PC-9 (cell line): ENCODE results near the gene NLGN4X. TPM values are rescaled to one million over a fixed set of nuclear protein-coding genes. Genes with fewer than 3 reads are reported as not detected.
A peak's percentile ranks its signal among the peaks of the same experiment; 100 is the strongest.
"Not testable (repeated sequence)": the region's sequence is repeated elsewhere in the genome, so short reads cannot be mapped to it uniquely, and the experiment has no call there.

Source experiments
- BruUV-seq: library from RNA; stranded (reverse); fragments of 400-500 nt; replicated peaks from 2 replicates; lab custom pipeline; 2021; lab: Mats Ljungman, UMichigan
- CTCF ChIA-PET: fragments of 300-600 bp; sonication (Branson Sonifier 250); formaldehyde crosslinking; loops from one replicate; lab custom pipeline; 2022; ENCODE audit warnings: antibody characterized with exemption; lab: Charles Lee
- POLR2A ChIA-PET: fragments of 300-600 bp; sonication (Branson Sonifier 250); formaldehyde crosslinking; loops from one replicate; lab custom pipeline; 2022; ENCODE audit warnings: antibody characterized with exemption; ENCODE audit not compliant: unreplicated experiment; lab: Charles Lee
- DNase-seq, 2 experiments: peaks; one replicate each; pipeline versions ENCODE4 v3.0.0 to v3.0.0-alpha.2; 2015 to 2022; ENCODE audit warnings: mixed read lengths in 1 of 2
- H2AFZ ChIP-seq: fragments of 200-600 bp; sonication (generic); 2 replicates; pipeline ENCODE4 v1.8.1; 2017; ENCODE audit warnings: antibody characterized with exemption
- H3F3A ChIP-seq: fragments of 200-600 bp; sonication (generic); 2 replicates; pipeline ENCODE4 v1.8.1; 2017; ENCODE audit warnings: antibody characterized with exemption, mild to moderate bottlenecking, low read depth; ENCODE audit not compliant: insufficient read depth
- H3K27ac ChIP-seq: fragments of 200-600 bp; sonication (generic); 2 replicates; pipeline ENCODE4 v1.6.1; 2016; ENCODE audit warnings: mixed run types
- H3K27me3 ChIP-seq: fragments of 200-600 bp; sonication (generic); 2 replicates; pipeline ENCODE4 v1.6.1; 2016; ENCODE audit warnings: low read depth, mixed run types; ENCODE audit not compliant: insufficient read depth
- H3K36me3 ChIP-seq: fragments of 200-600 bp; sonication (generic); 2 replicates; pipeline ENCODE4 v1.6.1; 2016; ENCODE audit warnings: low read depth, mixed run types
- H3K4me1 ChIP-seq: fragments of 200-600 bp; sonication (generic); replicated peaks from 2 replicates; pipeline ENCODE4 v1.6.1; 2016; ENCODE audit warnings: mixed run types; ENCODE audit not compliant: insufficient read depth
- H3K4me2 ChIP-seq: fragments of 200-600 bp; sonication (generic); 2 replicates; pipeline ENCODE4 v1.6.1; 2017; ENCODE audit warnings: mixed run types
- H3K4me3 ChIP-seq: fragments of 200-600 bp; sonication (generic); 2 replicates; pipeline ENCODE4 v1.6.1; 2016; ENCODE audit warnings: mixed run types
- H3K79me2 ChIP-seq: fragments of 200-600 bp; sonication (generic); 2 replicates; pipeline ENCODE4 v1.6.1; 2017; ENCODE audit warnings: low read depth, mixed run types
- H3K9me2 ChIP-seq: fragments of 200-600 bp; sonication (generic); 2 replicates; pipeline ENCODE4 v1.8.1; 2017; ENCODE audit warnings: mild to moderate bottlenecking; ENCODE audit not compliant: insufficient read depth
- H3K9me3 ChIP-seq: fragments of 200-600 bp; sonication (generic); 2 replicates; pipeline ENCODE4 v1.8.1; 2016; ENCODE audit warnings: low read depth; ENCODE audit not compliant: insufficient read depth
- H4K20me1 ChIP-seq: fragments of 200-600 bp; sonication (generic); 2 replicates; pipeline ENCODE4 v1.8.1; 2017; ENCODE audit not compliant: insufficient read depth
- EZH2 ChIP-seq: fragments of 200-600 bp; sonication (generic); IDR thresholded peaks from 2 replicates; pipeline ENCODE4 v1.8.0; 2017; ENCODE audit warnings: antibody characterized with exemption, low read depth
- intact Hi-C: fragments of 100-400 bp; cut with micrococcal nuclease; formaldehyde crosslinking; loops from one replicate; pipeline ENCODE4 v1.10.0; 2022; ENCODE audit not compliant: unreplicated experiment
- total RNA-seq: library from RNA; stranded (reverse); gene quantifications from 2 replicates; pipeline ENCODE4 v1.2.3, GENCODE V29; 2021
- TF ChIP-seq, protein P1 (sequence below): fragments of 200-600 bp; sonication (generic); conservative IDR thresholded peaks from 2 replicates; pipeline ENCODE4 v1.6.1; 2017; ENCODE audit warnings: mixed run types, antibody characterized with exemption, mild to moderate bottlenecking, moderate library complexity

Gene NLGN4X
- total RNA-seq, 1 experiment from 2014 or later = 0.31 TPM

GRCh38 chrX:5916945-5917344 lies 311.7 kb downstream of the NLGN4X start:
- no TSS peak for BruUV-seq
- no peak for TF ChIP-seq EZH2
- TF ChIP-seq, protein P1, sequence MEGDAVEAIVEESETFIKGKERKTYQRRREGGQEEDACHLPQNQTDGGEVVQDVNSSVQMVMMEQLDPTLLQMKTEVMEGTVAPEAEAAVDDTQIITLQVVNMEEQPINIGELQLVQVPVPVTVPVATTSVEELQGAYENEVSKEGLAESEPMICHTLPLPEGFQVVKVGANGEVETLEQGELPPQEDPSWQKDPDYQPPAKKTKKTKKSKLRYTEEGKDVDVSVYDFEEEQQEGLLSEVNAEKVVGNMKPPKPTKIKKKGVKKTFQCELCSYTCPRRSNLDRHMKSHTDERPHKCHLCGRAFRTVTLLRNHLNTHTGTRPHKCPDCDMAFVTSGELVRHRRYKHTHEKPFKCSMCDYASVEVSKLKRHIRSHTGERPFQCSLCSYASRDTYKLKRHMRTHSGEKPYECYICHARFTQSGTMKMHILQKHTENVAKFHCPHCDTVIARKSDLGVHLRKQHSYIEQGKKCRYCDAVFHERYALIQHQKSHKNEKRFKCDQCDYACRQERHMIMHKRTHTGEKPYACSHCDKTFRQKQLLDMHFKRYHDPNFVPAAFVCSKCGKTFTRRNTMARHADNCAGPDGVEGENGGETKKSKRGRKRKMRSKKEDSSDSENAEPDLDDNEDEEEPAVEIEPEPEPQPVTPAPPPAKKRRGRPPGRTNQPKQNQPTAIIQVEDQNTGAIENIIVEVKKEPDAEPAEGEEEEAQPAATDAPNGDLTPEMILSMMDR = no peak; the same call in 1 of the 2 replicates
- H4K20me1 ChIP-seq = no peaks in the 10 kb centered on the region
- no peaks in the 10 kb centered on the region for H3K79me2 ChIP-seq
- H3F3A ChIP-seq = no peaks in the 10 kb centered on the region
- no peaks in the 10 kb centered on the region for H3K9me3 ChIP-seq
- no peak overlapping the region for H3K4me3 ChIP-seq
- no peaks in the 10 kb centered on the region for H3K4me1 ChIP-seq
- ChIA-PET POLR2A (no interaction called here), CTCF (no interaction called here)
- no peak overlapping the region for H3K27ac ChIP-seq
- DNase-seq = no peak
- H3K4me2 ChIP-seq = no peak overlapping the region
- intact Hi-C loops = no loop called here
- H3K36me3 ChIP-seq = no peaks in the 10 kb centered on the region
- H2AFZ ChIP-seq = no peak overlapping the region
- no peaks in the 10 kb centered on the region for H3K27me3 ChIP-seq
- H3K9me2 ChIP-seq = no peaks in the 10 kb centered on the region; the same call in 1 of the 2 replicates

DNA sequence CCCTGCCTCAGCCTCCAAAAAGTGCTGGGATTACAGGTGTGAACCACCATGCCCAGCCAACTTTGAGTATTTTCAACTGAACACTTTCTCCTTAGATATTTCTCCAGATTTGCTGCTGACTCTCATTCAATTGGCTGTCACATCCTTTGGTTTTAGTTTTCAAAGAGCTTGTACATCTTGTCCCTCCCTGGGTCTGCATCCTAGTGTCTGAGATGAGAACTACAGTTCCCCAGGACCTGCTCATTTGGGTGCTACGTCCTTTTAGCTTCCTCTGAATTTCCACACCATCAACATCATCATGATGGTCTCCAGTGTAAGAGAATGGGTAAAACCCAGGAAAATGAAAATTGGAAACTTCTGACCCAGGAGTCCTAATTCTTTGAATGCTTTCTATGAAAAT lies 312.9 kb downstream of the NLGN4X start:
- Histone ChIP-seq H3K27me3 (no peaks in the 10 kb centered on the region), H3K27ac (no peak overlapping the region), H3K79me2 (no peaks in the 10 kb centered on the region), H2AFZ (no peak overlapping the region), H3K4me2 (no peak overlapping the region), H3K36me3 (no peaks in the 10 kb centered on the region), H3K4me1 (no peaks in the 10 kb centered on the region), H3K9me3 (no peaks in the 10 kb centered on the region), H3F3A (no peaks in the 10 kb centered on the region), H4K20me1 (no peaks in the 10 kb centered on the region), H3K9me2 (no peaks in the 10 kb centered on the region; the same call in 1 of the 2 replicates), H3K4me3 (no peak overlapping the region)
- TF ChIP-seq EZH2 = no peak
- TF ChIP-seq, protein P1 = peak; percentile 24; the same call in 1 of the 2 replicates
- CTCF ChIA-PET = no interaction called here
- BruUV-seq = no TSS peak
- no peak for DNase-seq
- POLR2A ChIA-PET = no interaction called here
- intact Hi-C loops = no loop called here

DNA sequence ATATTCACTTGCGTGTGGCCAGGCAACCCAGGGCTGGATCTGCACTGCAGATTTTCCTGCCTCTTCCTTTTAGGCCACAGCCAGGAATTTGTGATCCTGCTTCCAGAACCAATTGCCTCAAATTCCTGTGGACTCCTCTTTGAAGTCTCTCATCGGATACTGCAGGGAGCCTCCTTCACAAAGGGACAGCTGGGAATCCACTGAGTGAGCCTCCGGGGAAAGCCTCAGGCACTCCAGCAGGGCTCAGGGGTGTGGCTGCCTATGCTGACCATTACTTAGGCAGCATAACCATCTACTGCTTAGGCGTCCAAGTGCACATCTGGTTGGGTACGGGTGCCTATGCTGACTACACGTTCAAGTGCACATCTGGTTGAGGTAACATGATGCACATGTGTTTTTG lies 321.5 kb downstream of the NLGN4X start:
- no peak overlapping the region for H3K4me3 ChIP-seq
- H3F3A ChIP-seq = no peaks in the 10 kb centered on the region
- H3K9me3 ChIP-seq = no peaks in the 10 kb centered on the region
- no peaks in the 10 kb centered on the region for H3K4me1 ChIP-seq
- no peaks in the 10 kb centered on the region for H3K36me3 ChIP-seq
- intact Hi-C loops = no loop called here
- ChIA-PET CTCF (no interaction called here), POLR2A (no interaction called here)
- no peak for TF ChIP-seq EZH2
- TF ChIP-seq, protein P1 = no peak
- no peaks in the 10 kb centered on the region for H4K20me1 ChIP-seq
- no peak overlapping the region for H3K27ac ChIP-seq
- no peak overlapping the region for H3K4me2 ChIP-seq
- H2AFZ ChIP-seq = no peak overlapping the region
- H3K79me2 ChIP-seq = no peaks in the 10 kb centered on the region
- no TSS peak for BruUV-seq
- no peak for DNase-seq
- H3K27me3 ChIP-seq = no peaks in the 10 kb centered on the region
- no peaks in the 10 kb centered on the region for H3K9me2 ChIP-seq

- H3K27ac ChIP-seq, H3K4me1 ChIP-seq, H3F3A ChIP-seq, H2AFZ ChIP-seq, H3K36me3 ChIP-seq, H3K27me3 ChIP-seq, H4K20me1 ChIP-seq, DNase-seq, H3K9me2 ChIP-seq, POLR2A ChIA-PET, H3K79me2 ChIP-seq, BruUV-seq, H3K9me3 ChIP-seq, H3K4me3 ChIP-seq, H3K4me2 ChIP-seq, intact Hi-C loops, CTCF ChIA-PET: not testable (repeated sequence)
Observed at GRCh38 chrX:5903586-5904190, 325.0 kb downstream of the NLGN4X start.
